Measurements from ENCODE around the gene RNU6-9.

DNA sequence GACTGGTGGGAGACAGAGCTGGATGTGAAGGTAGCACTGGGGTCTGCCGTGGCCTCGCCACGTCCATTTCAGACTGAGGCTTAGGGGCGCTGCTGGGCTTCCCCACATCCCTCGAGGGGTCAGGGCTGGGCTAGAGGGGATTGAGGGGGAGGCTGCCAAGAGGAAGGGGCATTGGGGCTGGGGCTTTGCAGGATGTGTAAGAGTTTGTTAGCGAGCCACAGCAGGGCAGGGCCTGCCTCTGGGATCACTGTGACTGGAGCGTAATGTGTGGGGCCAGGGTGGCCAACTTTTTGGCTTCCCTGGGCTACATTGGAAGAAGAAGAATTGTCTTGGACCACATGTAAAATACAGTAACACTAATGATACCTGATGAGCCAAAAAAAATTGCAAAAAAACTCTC lies 46.6 kb downstream of the RNU6-9 start:
- no peak for TF ChIP-seq FOXM1 (CRISPR knock-in tag; IDR thresholded peaks at IDR 0.05)
- TF ChIP-seq, protein P1, sequence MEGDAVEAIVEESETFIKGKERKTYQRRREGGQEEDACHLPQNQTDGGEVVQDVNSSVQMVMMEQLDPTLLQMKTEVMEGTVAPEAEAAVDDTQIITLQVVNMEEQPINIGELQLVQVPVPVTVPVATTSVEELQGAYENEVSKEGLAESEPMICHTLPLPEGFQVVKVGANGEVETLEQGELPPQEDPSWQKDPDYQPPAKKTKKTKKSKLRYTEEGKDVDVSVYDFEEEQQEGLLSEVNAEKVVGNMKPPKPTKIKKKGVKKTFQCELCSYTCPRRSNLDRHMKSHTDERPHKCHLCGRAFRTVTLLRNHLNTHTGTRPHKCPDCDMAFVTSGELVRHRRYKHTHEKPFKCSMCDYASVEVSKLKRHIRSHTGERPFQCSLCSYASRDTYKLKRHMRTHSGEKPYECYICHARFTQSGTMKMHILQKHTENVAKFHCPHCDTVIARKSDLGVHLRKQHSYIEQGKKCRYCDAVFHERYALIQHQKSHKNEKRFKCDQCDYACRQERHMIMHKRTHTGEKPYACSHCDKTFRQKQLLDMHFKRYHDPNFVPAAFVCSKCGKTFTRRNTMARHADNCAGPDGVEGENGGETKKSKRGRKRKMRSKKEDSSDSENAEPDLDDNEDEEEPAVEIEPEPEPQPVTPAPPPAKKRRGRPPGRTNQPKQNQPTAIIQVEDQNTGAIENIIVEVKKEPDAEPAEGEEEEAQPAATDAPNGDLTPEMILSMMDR (CRISPR knock-in tag; IDR thresholded peaks at IDR 0.05), result no peak
- TF ChIP-seq, protein P2, sequence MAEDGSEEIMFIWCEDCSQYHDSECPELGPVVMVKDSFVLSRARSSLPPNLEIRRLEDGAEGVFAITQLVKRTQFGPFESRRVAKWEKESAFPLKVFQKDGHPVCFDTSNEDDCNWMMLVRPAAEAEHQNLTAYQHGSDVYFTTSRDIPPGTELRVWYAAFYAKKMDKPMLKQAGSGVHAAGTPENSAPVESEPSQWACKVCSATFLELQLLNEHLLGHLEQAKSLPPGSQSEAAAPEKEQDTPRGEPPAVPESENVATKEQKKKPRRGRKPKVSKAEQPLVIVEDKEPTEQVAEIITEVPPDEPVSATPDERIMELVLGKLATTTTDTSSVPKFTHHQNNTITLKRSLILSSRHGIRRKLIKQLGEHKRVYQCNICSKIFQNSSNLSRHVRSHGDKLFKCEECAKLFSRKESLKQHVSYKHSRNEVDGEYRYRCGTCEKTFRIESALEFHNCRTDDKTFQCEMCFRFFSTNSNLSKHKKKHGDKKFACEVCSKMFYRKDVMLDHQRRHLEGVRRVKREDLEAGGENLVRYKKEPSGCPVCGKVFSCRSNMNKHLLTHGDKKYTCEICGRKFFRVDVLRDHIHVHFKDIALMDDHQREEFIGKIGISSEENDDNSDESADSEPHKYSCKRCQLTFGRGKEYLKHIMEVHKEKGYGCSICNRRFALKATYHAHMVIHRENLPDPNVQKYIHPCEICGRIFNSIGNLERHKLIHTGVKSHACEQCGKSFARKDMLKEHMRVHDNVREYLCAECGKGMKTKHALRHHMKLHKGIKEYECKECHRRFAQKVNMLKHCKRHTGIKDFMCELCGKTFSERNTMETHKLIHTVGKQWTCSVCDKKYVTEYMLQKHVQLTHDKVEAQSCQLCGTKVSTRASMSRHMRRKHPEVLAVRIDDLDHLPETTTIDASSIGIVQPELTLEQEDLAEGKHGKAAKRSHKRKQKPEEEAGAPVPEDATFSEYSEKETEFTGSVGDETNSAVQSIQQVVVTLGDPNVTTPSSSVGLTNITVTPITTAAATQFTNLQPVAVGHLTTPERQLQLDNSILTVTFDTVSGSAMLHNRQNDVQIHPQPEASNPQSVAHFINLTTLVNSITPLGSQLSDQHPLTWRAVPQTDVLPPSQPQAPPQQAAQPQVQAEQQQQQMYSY (CRISPR knock-in tag; IDR thresholded peaks at IDR 0.05), result no peak

Measured in HepG2 (cell line).